Keratinocyte (primary cell): Measurements from ENCODE around the gene RASL10A. TPM values are rescaled to one million over a fixed set of nuclear protein-coding genes. Genes with fewer than 3 reads are reported as not detected.

Experiments used
- DNase-seq: peaks from one replicate; pipeline ENCODE4 v3.0.0-alpha.2; 2011; ENCODE audit warnings: low read depth, missing footprints, low spot score
- FAIRE-seq: peaks from 2 replicates; lab custom pipeline; 2011; peaks lifted over from hg19 to GRCh38; lab: Jason Lieb, UNC
- H2AFZ ChIP-seq: 2 replicates; pipeline ENCODE4 v1.6.0; 2012; ENCODE audit warnings: low read length, control low read depth, inconsistent platforms; ENCODE audit not compliant: control insufficient read depth
- H3K27ac ChIP-seq: 2 replicates; pipeline ENCODE4 v1.5.1; 2011; ENCODE audit warnings: low read length; ENCODE audit not compliant: control insufficient read depth, insufficient read depth
- H3K27me3 ChIP-seq: 3 replicates; pipeline ENCODE4 v1.6.0; 2011; ENCODE audit warnings: low read length; ENCODE audit not compliant: control insufficient read depth, insufficient read depth; ENCODE audit errors: extremely low read depth
- H3K36me3 ChIP-seq, 2 experiments: 2 replicates in 1 of 2; 3 replicates in 1 of 2; pipeline ENCODE4 v1.5.1; 2011; ENCODE audit warnings: low read length in 2 of 2, mild to moderate bottlenecking in 1 of 2; ENCODE audit not compliant: control insufficient read depth in 2 of 2, insufficient read depth in 2 of 2; ENCODE audit errors: extremely low read depth in 1 of 2
- H3K4me1 ChIP-seq: 3 replicates; pipeline ENCODE4 v1.5.1; 2011; ENCODE audit warnings: low read length; ENCODE audit not compliant: control insufficient read depth, insufficient read depth; ENCODE audit errors: extremely low read depth
- H3K4me2 ChIP-seq: 3 replicates; pipeline ENCODE4 v1.6.0; 2011; ENCODE audit warnings: low read depth, low read length; ENCODE audit not compliant: control insufficient read depth, insufficient read depth; ENCODE audit errors: extremely low read depth
- H3K4me3 ChIP-seq, 3 experiments: fragments of 200-600 bp in 1 of 3; sonication (generic) in 1 of 3; 2 replicates in 2 of 3; 3 replicates in 1 of 3; pipeline ENCODE4 v1.5.1; 2011 to 2016; ENCODE audit warnings: low read length in 3 of 3, mild to moderate bottlenecking in 3 of 3, control low read depth in 2 of 3, inconsistent platforms in 1 of 3, low read depth in 1 of 3, mixed read lengths in 1 of 3, mixed run types in 1 of 3, moderate library complexity in 1 of 3; ENCODE audit not compliant: control insufficient read depth in 2 of 3, insufficient read depth in 2 of 3; ENCODE audit errors: extremely low read depth in 1 of 3
- H3K79me2 ChIP-seq: 2 replicates; pipeline ENCODE4 v1.6.0; 2012; ENCODE audit warnings: low read length; ENCODE audit not compliant: control insufficient read depth, insufficient read depth
- H3K9ac ChIP-seq: 3 replicates; pipeline ENCODE4 v1.6.0; 2011; ENCODE audit warnings: low read length; ENCODE audit not compliant: control insufficient read depth, insufficient read depth; ENCODE audit errors: extremely low read depth
- H3K9me1 ChIP-seq: 3 replicates; pipeline ENCODE4 v1.6.0; 2011; ENCODE audit warnings: low read length; ENCODE audit not compliant: control insufficient read depth, insufficient read depth; ENCODE audit errors: extremely low read depth
- H3K9me3 ChIP-seq: 2 replicates; pipeline ENCODE4 v1.5.1; 2012; ENCODE audit warnings: low read depth, low read length; ENCODE audit not compliant: control insufficient read depth
- H4K20me1 ChIP-seq: 3 replicates; pipeline ENCODE4 v1.6.0; 2011; ENCODE audit warnings: low read length; ENCODE audit not compliant: control insufficient read depth, insufficient read depth; ENCODE audit errors: extremely low read depth
- EZH2 ChIP-seq: IDR thresholded peaks from one replicate; pipeline ENCODE4 v1.6.1; 2012; ENCODE audit warnings: inconsistent platforms, mild to moderate bottlenecking, low read length, moderate library complexity
- dilution Hi-C: fragments of 300-500 bp; cut with MboI; formaldehyde crosslinking; loops from one replicate; pipeline ENCODE4 v1.7.0; 2020; ENCODE audit warnings: low sequenced_read_pairs; ENCODE audit not compliant: extremely low pct_ligation_motif_present
- polyA plus RNA-seq, 5 experiments: library from polyadenylated mRNA; depleted of rRNA in 3 of 5; stranded (reverse) in 3 of 5; stranded (forward) in 1 of 5; unstranded in 1 of 5; fragments of >200 nt; gene quantifications; 1 replicate in 1 of 5; 2 replicates in 3 of 5; 3 replicates in 1 of 5; pipeline versions ENCODE4 v1.2.1 to v1.2.3, GENCODE V29; 2011 to 2012; ENCODE audit warnings: missing spikeins in 2 of 5, low read depth in 1 of 5, low replicate concordance in 1 of 5
- TF ChIP-seq, protein P1 (sequence below), 3 experiments: IDR thresholded peaks in 1 of 3; conservative IDR thresholded peaks in 1 of 3; optimal IDR thresholded peaks in 1 of 3; 2 replicates in 2 of 3; 3 replicates in 1 of 3; pipeline versions ENCODE3 to v1.5.1; 2011; ENCODE audit warnings: low read length in 3 of 3, mild to moderate bottlenecking in 3 of 3, moderate library complexity in 2 of 3, control low read depth in 1 of 3, inconsistent platforms in 1 of 3; ENCODE audit not compliant: insufficient read depth in 2 of 3; ENCODE audit errors: extremely low read depth in 1 of 3

Gene RASL10A
- polyA plus RNA-seq, 1 donor (not counting 4 experiments of a cell fraction or from before 2014, with no cell fraction given), result not detected

- H3K9ac ChIP-seq, result peak overlapping the region; percentile 79
- peaks cover 43% of the 10 kb centered on the region for H3K4me1 ChIP-seq
- H3K9me3 ChIP-seq, result no peaks in the 10 kb centered on the region
- dilution Hi-C loops, result no loop called here
- TF ChIP-seq, protein P1, sequence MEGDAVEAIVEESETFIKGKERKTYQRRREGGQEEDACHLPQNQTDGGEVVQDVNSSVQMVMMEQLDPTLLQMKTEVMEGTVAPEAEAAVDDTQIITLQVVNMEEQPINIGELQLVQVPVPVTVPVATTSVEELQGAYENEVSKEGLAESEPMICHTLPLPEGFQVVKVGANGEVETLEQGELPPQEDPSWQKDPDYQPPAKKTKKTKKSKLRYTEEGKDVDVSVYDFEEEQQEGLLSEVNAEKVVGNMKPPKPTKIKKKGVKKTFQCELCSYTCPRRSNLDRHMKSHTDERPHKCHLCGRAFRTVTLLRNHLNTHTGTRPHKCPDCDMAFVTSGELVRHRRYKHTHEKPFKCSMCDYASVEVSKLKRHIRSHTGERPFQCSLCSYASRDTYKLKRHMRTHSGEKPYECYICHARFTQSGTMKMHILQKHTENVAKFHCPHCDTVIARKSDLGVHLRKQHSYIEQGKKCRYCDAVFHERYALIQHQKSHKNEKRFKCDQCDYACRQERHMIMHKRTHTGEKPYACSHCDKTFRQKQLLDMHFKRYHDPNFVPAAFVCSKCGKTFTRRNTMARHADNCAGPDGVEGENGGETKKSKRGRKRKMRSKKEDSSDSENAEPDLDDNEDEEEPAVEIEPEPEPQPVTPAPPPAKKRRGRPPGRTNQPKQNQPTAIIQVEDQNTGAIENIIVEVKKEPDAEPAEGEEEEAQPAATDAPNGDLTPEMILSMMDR (optimal IDR thresholded peaks at IDR 0.05 in 1 of 3, IDR thresholded peaks at IDR 0.05 in 1 of 3, conservative IDR thresholded peaks at IDR 0.05 in 1 of 3; ENCODE audit: extremely low read depth in 1 of 3, insufficient read depth in 2 of 3, low read length in 3 of 3), result no peak
- TF ChIP-seq EZH2, result no peak
- no peak for FAIRE-seq
- H3K4me2 ChIP-seq, result peak overlapping the region; percentile 86
- H4K20me1 ChIP-seq, result peaks cover 7% of the 10 kb centered on the region
- H3K4me3 ChIP-seq, result peak overlapping the region; percentile 74 to 80 (median 75)
- peak overlapping the region; percentile 81 for H3K27ac ChIP-seq
- peak overlapping the region; percentile 19 for H2AFZ ChIP-seq
- H3K36me3 ChIP-seq, result peaks cover 5 to 20% of the 10 kb centered on the region in 2 experiments
- no peak for DNase-seq
- no peaks in the 10 kb centered on the region for H3K9me1 ChIP-seq
- peaks cover 24% of the 10 kb centered on the region for H3K79me2 ChIP-seq
- no peaks in the 10 kb centered on the region for H3K27me3 ChIP-seq
These were observed 7.8 kb downstream of the RASL10A start for GRCh38 chr22:29307596-29308147.

DNA sequence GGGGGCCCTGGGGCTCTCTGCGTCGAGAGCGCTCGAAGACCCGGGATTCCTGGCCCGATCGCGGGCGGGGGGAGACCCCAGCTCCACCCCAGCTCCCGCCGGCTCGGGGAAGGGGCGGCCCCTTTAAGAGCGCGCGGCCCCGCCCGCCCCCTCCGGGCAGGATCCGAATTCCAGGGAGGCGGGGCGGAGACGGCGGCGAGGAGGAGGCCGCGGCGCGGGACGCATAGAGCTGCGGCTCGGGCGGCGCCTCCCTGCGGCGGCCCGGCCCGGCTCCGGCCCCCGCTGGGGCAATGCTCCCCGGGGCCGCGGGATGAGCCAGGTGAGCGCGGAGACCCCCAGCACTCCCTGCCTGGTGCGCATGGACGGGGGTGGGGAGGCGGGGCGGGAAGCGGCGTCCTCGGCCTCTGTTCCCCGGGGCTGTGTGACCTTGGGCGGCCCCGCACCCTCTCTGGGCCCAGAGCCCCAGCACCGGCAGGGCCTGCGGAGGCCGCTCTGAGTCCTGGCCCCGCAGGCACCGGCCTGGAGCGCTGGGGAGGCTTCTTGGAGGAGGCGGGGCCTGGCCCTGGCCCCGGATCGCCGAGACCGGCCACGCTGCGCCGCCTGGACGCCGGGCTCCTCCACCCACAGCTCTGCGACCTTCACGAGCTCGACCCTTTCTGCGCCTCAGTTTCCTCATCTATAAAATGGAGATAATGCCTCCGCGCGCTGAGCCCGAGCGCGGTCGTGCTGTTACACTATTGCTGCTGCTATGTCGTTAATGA is 8.5 kb downstream of the RASL10A start:
- Histone ChIP-seq H3K4me3 (peak overlapping the region; percentile 74 to 80 (median 75)), H4K20me1 (peaks cover 7% of the 10 kb centered on the region), H3K79me2 (peaks cover 24% of the 10 kb centered on the region), H3K4me2 (peak overlapping the region; percentile 97), H3K27ac (peak overlapping the region; percentile 81), H3K4me1 (peaks cover 43% of the 10 kb centered on the region), H3K27me3 (no peaks in the 10 kb centered on the region), H2AFZ (peak overlapping the region; percentile 91), H3K9me3 (no peaks in the 10 kb centered on the region), H3K9ac (peak overlapping the region; percentile 79), H3K36me3 (peaks cover 2 to 15% of the 10 kb centered on the region in 2 experiments), H3K9me1 (no peaks in the 10 kb centered on the region)
- FAIRE-seq, result no peak
- dilution Hi-C loops, result no loop called here
- no peak for DNase-seq
- no peak for TF ChIP-seq EZH2
- TF ChIP-seq, protein P1 (optimal IDR thresholded peaks at IDR 0.05 in 1 of 3, IDR thresholded peaks at IDR 0.05 in 1 of 3, conservative IDR thresholded peaks at IDR 0.05 in 1 of 3; ENCODE audit: extremely low read depth in 1 of 3, insufficient read depth in 2 of 3, low read length in 3 of 3), result no peak
